ENCODE results near the gene TEX52. TPM values are rescaled to one million over a fixed set of nuclear protein-coding genes. Genes with fewer than 3 reads are reported as not detected.

Gene TEX52
- total and polyA plus RNA-seq, 10 of the 15 experiments (the other 5 are each of a cell fraction or from before 2014, with no cell fraction given): 0.23 TPM; not detected in 9

DNA sequence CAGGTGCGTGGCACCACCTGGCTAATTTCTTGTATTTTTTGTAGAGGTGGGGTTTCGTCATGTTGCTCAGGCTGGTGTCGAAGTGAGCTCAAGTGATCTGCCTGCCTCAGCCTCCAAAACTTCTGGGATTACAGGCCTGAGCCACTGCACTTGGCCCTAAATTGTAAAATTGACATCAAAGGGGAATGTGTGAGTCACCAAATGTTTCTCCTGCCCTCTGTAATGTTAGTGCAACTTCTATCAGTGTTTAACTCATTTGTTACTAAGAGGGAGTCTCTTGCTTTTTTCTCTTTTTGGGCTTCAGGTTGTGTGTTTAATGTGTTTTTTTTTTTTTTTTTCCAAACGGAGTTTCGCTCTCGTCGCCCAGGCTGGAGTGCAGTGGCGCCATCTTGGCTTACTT lies 36.2 kb upstream of the TEX52 start:
- TF ChIP-seq TCF7 (IDR thresholded peaks at IDR 0.05; ENCODE audit: borderline replicate concordance) (no peak), MYB (IDR thresholded peaks at IDR 0.05; ENCODE audit: borderline replicate concordance, low read depth, low read length) (no peak), CHD2 (IDR thresholded peaks at IDR 0.05; ENCODE audit: borderline replicate concordance, low read depth, low read length) (no peak), SMARCA5 (IDR thresholded peaks at IDR 0.05) (no peak), SMAD5 (IDR thresholded peaks at IDR 0.05; ENCODE audit: low read depth) (no peak), RB1 (IDR thresholded peaks at IDR 0.05; ENCODE audit: borderline replicate concordance) (no peak), KLF5 (IDR thresholded peaks at IDR 0.05; ENCODE audit: partially characterized antibody) (no peak), SMAD1 (IDR thresholded peaks at IDR 0.05; ENCODE audit: low read depth, partially characterized antibody) (no peak), NFIC (IDR thresholded peaks at IDR 0.05; ENCODE audit: low read depth, low read length) (no peak), TCF3 (IDR thresholded peaks at IDR 0.05; ENCODE audit: borderline replicate concordance, insufficient read depth, low read depth, low read length) (no peak), POLR2A (IDR thresholded peaks at IDR 0.05; ENCODE audit: low read depth, low read length) (no peak)
- TF ChIP-seq, protein P1, sequence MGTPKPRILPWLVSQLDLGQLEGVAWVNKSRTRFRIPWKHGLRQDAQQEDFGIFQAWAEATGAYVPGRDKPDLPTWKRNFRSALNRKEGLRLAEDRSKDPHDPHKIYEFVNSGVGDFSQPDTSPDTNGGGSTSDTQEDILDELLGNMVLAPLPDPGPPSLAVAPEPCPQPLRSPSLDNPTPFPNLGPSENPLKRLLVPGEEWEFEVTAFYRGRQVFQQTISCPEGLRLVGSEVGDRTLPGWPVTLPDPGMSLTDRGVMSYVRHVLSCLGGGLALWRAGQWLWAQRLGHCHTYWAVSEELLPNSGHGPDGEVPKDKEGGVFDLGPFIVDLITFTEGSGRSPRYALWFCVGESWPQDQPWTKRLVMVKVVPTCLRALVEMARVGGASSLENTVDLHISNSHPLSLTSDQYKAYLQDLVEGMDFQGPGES (IDR thresholded peaks at IDR 0.05): no peak
- TF ChIP-seq, protein P2, sequence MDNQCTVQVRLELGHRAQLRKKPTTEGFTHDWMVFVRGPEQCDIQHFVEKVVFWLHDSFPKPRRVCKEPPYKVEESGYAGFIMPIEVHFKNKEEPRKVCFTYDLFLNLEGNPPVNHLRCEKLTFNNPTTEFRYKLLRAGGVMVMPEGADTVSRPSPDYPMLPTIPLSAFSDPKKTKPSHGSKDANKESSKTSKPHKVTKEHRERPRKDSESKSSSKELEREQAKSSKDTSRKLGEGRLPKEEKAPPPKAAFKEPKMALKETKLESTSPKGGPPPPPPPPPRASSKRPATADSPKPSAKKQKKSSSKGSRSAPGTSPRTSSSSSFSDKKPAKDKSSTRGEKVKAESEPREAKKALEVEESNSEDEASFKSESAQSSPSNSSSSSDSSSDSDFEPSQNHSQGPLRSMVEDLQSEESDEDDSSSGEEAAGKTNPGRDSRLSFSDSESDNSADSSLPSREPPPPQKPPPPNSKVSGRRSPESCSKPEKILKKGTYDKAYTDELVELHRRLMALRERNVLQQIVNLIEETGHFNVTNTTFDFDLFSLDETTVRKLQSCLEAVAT (IDR thresholded peaks at IDR 0.05): no peak
- TF ChIP-seq, protein P3, sequence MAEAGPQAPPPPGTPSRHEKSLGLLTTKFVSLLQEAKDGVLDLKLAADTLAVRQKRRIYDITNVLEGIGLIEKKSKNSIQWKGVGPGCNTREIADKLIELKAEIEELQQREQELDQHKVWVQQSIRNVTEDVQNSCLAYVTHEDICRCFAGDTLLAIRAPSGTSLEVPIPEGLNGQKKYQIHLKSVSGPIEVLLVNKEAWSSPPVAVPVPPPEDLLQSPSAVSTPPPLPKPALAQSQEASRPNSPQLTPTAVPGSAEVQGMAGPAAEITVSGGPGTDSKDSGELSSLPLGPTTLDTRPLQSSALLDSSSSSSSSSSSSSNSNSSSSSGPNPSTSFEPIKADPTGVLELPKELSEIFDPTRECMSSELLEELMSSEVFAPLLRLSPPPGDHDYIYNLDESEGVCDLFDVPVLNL (IDR thresholded peaks at IDR 0.05; ENCODE audit: low read depth, low read length): no peak
- TF ChIP-seq, protein P4, sequence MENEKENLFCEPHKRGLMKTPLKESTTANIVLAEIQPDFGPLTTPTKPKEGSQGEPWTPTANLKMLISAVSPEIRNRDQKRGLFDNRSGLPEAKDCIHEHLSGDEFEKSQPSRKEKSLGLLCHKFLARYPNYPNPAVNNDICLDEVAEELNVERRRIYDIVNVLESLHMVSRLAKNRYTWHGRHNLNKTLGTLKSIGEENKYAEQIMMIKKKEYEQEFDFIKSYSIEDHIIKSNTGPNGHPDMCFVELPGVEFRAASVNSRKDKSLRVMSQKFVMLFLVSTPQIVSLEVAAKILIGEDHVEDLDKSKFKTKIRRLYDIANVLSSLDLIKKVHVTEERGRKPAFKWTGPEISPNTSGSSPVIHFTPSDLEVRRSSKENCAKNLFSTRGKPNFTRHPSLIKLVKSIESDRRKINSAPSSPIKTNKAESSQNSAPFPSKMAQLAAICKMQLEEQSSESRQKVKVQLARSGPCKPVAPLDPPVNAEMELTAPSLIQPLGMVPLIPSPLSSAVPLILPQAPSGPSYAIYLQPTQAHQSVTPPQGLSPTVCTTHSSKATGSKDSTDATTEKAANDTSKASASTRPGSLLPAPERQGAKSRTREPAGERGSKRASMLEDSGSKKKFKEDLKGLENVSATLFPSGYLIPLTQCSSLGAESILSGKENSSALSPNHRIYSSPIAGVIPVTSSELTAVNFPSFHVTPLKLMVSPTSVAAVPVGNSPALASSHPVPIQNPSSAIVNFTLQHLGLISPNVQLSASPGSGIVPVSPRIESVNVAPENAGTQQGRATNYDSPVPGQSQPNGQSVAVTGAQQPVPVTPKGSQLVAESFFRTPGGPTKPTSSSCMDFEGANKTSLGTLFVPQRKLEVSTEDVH (IDR thresholded peaks at IDR 0.05; ENCODE audit: low read depth, partially characterized antibody): no peak
- CTCF ChIA-PET: no interaction called here
- ATAC-seq (no peak), DNase-seq (ENCODE audit: low read depth, low spot score) (no peak), FAIRE-seq (no peak)
- RAD21 ChIA-PET (ENCODE audit: unreplicated experiment): no interaction called here
- peaks cover 2% of the 10 kb centered on the region; the same call in 1 of the 2 replicates for H3K79me2 ChIP-seq (ENCODE audit: control insufficient read depth, insufficient read depth, low read length)
- H2AFZ ChIP-seq (ENCODE audit: control insufficient read depth, low read depth, low read length): no peak overlapping the region
- 94% methylated on average over 4 of the region's 8 CpGs for WGBS (ENCODE audit: insufficient coverage, insufficient replicate concordance, low lambda C conversion rate, missing lambda C conversion rate)
- in situ Hi-C loops (cut with MboI) (no loop called here), intact Hi-C loops (cut with micrococcal nuclease; ENCODE audit: unreplicated experiment) (loop anchor here (5.0 kb wide), 1 partner anchor 39 kb away; no protein-coding TSS in a partner anchor)
- POLR2A ChIA-PET: interaction anchor here (1.2 kb wide), 1 partner anchor 13 kb away, joined by 3 read pairs; no protein-coding TSS in a partner anchor
- no peak overlapping the region for H3K27ac ChIP-seq (ENCODE audit: control insufficient read depth, insufficient read depth)
- BruUV-seq (replicated peaks): no TSS peak
- peaks cover 4% of the 10 kb centered on the region for H3K4me1 ChIP-seq (ENCODE audit: control insufficient read depth, insufficient read depth, low read length)
- H3K27me3 ChIP-seq (replicated peaks in 1 of 2; ENCODE audit: control insufficient read depth in 2 of 2, insufficient read depth in 2 of 2, low read length in 1 of 2): no peaks in the 10 kb centered on the region
- SMC1A ChIA-PET (ENCODE audit: uncharacterized antibody, unreplicated experiment): no interaction called here
- no peak overlapping the region for H3K9ac ChIP-seq (ENCODE audit: control insufficient read depth, insufficient read depth, low read length)
- no peaks in the 10 kb centered on the region for H3K9me3 ChIP-seq (replicated peaks; ENCODE audit: control insufficient read depth, insufficient read depth, low read length)
- peaks cover 0 to 3% of the 10 kb centered on the region in 2 experiments; a peak in 2 of 4 replicates for H3K36me3 ChIP-seq (ENCODE audit: control insufficient read depth in 2 of 2, insufficient read depth in 2 of 2, low read length in 1 of 2)
- no peaks in the 10 kb centered on the region for H4K20me1 ChIP-seq (ENCODE audit: control insufficient read depth, insufficient read depth)
- no peak overlapping the region for H3K4me2 ChIP-seq (ENCODE audit: control insufficient read depth, insufficient read depth)
- H3K4me3 ChIP-seq: no peak overlapping the region
